GM18520 (cell line): ENCODE data around the gene ATP1A2.
"Not testable (repeated sequence)": the region's sequence is repeated elsewhere in the genome, so short reads cannot be mapped to it uniquely, and the experiment has no call there.

Experiments
- ATAC-seq: cut with Tn5 transposase; IDR thresholded peaks from one replicate; pipeline ENCODE4 v1.9.1; 2021; ENCODE audit not compliant: unreplicated experiment

Gene ATP1A2

GRCh38 chr1:160122978-160123495, 7.5 kb downstream of the ATP1A2 start:
- ATAC-seq: no peak

- ATAC-seq: no peak
Measured at GRCh38 chr1:160123726-160124125, 8.2 kb downstream of the ATP1A2 start.

GRCh38 chr1:160124705-160125478, 9.3 kb downstream of the ATP1A2 start:
- no peak for ATAC-seq

DNA sequence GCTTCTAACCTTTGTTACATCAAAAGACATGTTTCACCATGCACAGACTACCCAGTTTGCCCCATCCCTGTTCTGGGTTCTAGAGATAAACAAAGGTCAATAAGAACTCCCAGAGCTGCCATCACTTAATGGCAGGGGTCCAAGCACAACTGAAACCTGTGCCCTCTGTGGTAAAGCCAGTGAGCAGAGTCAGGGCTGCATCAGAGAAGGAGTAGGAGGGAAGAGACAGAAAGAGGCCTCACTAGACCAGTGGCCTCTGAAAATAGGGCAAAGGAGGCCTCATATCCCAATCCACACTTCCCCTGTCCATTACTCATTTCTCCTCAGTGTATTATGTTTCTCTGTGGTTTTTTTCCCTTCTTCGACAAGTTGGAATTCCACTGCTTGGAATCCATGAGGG, 10.2 kb downstream of the ATP1A2 start:
- no peak for ATAC-seq

GRCh38 chr1:160126342-160126741, 10.8 kb downstream of the ATP1A2 start:
- not testable (repeated sequence) for ATAC-seq

GRCh38 chr1:160127381-160127780, 11.8 kb downstream of the ATP1A2 start:
- no peak for ATAC-seq

GRCh38 chr1:160127865-160128523, 12.4 kb downstream of the ATP1A2 start:
- ATAC-seq: no peak

GRCh38 chr1:160128636-160129035, 13.1 kb downstream of the ATP1A2 start:
- no peak for ATAC-seq

DNA sequence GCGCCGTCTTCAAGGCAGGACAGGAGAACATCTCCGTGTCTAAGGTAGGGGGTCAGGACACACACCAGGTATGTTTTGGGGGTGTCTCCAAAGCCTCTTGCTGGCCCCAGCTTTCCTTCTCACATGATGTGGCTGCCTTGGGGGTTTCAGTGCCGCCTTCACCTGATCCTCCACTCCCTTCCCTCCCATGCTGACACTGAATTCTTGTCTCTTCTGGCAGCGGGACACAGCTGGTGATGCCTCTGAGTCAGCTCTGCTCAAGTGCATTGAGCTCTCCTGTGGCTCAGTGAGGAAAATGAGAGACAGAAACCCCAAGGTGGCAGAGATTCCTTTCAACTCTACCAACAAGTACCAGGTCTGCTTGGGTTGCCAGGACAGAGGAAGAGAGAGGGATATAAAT, 13.5 kb downstream of the ATP1A2 start:
- ATAC-seq: no peak

DNA sequence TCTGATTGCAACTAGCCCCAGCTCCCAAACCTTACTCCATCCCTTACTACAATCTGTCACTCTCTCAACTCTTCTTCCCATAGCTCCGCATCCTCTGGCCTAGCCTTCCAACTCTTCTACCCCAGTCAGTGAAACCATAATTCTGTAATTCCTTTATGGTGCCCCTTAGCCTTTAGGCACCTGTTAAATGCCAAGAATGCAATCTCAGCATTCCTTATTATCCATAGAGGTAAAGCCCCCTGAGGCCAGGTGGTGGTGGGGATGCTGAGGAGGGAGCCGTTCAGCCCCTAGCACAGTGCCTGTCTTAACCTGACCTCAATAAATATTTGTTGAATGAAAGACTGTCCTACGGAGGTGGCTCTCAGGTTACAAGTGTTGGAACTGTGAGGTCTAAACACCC, 14.0 kb downstream of the ATP1A2 start:
- ATAC-seq: no peak

- no peak for ATAC-seq
Measured at GRCh38 chr1:160129966-160130365, 14.4 kb downstream of the ATP1A2 start.

GRCh38 chr1:160130486-160130885, 14.9 kb downstream of the ATP1A2 start:
- no peak for ATAC-seq

- ATAC-seq: no peak
Measured at GRCh38 chr1:160130939-160131338, 15.4 kb downstream of the ATP1A2 start.

- no peak for ATAC-seq
Measured at GRCh38 chr1:160131803-160132565, 16.4 kb downstream of the ATP1A2 start.

DNA sequence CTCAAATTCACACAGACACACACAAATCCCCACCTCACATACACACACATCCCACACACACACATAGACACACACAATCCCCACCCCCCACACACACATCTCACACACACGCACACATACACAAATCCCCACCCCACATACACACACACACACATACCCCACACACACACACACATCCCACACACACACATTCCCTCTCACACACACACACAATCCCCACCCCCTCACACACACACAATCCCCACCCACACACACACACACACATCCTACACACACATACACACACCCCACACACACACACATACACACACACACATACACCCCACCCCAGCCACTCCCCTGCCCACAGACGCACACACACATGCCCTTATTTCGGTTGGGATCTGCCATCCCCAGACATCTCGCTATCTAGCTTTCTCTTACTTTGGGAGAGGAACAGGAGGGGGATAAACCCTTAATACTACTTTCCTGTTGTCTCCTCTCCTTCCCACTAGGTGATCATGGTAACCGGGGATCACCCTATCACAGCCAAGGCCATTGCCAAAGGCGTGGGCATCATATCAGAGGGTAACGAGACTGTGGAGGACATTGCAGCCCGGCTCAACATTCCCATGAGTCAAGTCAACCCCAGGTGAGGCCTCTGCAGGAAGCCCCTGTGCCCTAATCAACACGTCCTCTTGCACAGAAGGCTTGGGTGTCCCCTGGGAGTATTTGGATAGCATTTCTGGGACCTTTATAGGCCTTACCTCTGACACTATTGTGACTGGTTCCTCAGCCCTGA, 18.6 kb downstream of the ATP1A2 start:
- no peak for ATAC-seq

- ATAC-seq: no peak
Measured at GRCh38 chr1:160134791-160135572, 19.4 kb downstream of the ATP1A2 start.

GRCh38 chr1:160136121-160136925, 20.8 kb downstream of the ATP1A2 start:
- no peak for ATAC-seq

- no peak for ATAC-seq
Measured at GRCh38 chr1:160136926-160137200, 21.3 kb downstream of the ATP1A2 start.

DNA sequence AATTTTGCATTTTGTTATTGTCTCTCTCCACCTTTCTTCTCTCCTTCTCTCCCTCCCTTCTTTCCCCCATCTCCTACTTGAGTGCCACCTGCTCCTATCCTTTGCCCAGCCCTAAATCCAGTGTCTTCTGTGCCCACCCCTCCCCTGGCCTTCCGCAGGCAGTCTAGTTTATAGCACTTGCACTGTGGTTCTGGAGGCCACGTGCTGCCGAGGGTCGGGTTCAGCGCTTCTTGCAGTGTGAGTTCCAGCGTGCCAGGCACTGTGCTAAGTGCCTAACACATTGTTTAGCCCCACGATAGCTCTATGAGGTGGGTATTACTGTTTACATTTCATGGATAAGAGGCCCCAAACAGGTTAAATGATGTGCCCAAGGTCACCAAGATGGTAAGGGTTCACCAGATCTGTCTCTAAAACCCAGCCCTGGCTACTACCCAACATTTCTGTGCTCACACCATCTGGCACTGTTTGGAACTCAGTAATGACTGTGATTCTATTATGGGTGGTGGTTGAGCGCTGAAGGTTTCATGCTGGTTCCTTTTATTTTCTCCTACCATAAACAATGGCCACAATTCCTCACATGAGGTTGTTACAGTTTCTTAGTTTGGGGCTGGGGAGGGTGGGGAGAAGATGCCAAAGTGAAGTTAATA, 21.8 kb downstream of the ATP1A2 start:
- no peak for ATAC-seq
